AG09309 (cell line): ENCODE results near the gene AAR2.

Source experiments
- DNase-seq: peaks from one replicate; pipeline ENCODE4 v3.0.0-alpha.2; 2010; ENCODE audit warnings: low read depth
- H3K4me3 ChIP-seq: 2 replicates; pipeline ENCODE4 v1.5.1; 2011; ENCODE audit warnings: mild to moderate bottlenecking, low read depth, low read length, moderate library complexity; ENCODE audit not compliant: control insufficient read depth
- TF ChIP-seq, protein P1 (sequence below): IDR thresholded peaks from 2 replicates; pipeline ENCODE4 v1.5.1; 2011; ENCODE audit warnings: mild to moderate bottlenecking, low read depth, low read length, inconsistent platforms; ENCODE audit not compliant: insufficient read depth, control insufficient read depth; ENCODE audit errors: missing control alignments

The AAR2 gene

DNA sequence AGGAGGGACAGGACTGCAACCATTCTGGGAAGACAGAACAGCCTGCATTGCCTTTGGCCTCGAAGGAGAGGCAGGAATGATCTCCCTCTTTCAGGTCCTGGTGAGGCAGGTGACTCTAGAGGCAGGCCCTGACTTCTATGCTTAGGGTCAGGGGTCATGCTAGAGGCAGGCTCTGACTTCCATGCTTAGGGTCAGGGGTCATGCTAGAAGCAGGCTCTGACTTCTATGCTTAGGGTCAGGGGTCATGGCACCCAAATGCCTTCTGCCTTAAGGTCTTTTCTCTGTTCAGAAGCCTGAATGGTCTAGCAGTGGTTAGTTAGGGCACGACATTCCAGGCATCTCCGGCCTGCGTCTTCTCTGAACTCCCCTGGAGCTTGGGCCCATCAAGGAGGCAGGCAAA is 35.1 kb upstream of the AAR2 start:
- TF ChIP-seq, protein P1, sequence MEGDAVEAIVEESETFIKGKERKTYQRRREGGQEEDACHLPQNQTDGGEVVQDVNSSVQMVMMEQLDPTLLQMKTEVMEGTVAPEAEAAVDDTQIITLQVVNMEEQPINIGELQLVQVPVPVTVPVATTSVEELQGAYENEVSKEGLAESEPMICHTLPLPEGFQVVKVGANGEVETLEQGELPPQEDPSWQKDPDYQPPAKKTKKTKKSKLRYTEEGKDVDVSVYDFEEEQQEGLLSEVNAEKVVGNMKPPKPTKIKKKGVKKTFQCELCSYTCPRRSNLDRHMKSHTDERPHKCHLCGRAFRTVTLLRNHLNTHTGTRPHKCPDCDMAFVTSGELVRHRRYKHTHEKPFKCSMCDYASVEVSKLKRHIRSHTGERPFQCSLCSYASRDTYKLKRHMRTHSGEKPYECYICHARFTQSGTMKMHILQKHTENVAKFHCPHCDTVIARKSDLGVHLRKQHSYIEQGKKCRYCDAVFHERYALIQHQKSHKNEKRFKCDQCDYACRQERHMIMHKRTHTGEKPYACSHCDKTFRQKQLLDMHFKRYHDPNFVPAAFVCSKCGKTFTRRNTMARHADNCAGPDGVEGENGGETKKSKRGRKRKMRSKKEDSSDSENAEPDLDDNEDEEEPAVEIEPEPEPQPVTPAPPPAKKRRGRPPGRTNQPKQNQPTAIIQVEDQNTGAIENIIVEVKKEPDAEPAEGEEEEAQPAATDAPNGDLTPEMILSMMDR = no peak
- no peak overlapping the region for H3K4me3 ChIP-seq
- DNase-seq = no peak

DNA sequence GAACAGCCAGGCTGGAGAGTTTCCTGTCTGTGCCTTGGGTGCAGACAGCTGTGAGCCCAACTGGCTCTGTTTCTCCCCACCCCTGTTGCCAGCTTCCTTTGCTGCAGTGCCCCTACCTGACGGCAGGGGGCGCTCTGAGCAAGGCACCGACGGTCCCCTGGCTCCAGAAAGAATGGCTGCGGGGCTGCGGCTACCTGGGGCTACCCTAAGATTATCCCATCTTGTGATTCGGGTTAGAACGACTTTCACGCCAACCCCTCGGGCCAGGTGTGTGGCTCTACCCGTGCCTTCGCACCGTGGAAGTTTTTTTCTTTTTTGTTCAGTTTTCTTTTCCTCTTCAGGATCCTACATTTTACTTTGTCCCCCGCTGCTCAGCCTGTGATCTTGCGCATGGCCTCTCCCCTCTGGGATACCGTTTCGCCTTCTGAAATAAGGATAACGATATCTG is 33.4 kb upstream of the AAR2 start:
- TF ChIP-seq, protein P1 = peak; percentile 99
- no peak for DNase-seq
- no peak overlapping the region for H3K4me3 ChIP-seq

DNA sequence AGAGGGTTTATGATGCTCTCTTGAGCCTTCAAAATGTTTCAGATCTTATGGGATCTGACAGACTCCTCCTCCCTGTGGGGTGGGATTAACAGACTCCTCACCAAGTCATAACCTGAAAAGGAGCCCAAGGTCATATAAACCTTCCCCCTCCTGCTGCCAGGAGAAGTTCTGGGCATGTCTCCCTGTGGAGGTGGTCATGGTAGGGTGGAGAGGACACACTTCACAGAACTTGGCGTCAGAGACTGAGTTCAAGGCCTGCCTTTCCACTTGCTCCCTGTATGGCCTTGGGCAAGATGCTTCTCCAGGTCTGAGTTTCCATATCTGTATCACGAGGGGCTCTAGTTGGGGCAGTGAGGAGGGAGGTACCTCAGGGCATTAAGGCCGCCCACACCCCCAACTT is 32.4 kb upstream of the AAR2 start:
- TF ChIP-seq, protein P1 = no peak
- DNase-seq = no peak
- no peak overlapping the region for H3K4me3 ChIP-seq

DNA sequence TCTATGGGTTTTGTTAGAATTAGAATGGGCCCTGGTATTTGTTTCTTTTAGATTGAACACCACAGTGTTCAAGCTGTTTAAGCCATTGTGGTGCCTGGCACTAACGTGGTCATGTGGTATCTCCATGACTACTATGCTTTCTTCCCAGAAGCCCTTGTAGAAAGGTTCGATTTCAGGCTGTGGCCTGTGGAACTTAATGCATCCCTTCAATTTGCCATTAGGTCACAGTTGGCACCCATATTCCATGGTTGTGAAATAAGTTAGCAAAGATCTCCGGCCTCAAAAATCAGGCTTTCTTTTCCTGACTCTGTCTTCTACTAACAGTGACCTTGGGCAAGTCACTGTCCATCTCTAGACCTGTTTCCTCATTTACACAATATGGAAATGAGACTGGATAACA is 31.3 kb upstream of the AAR2 start:
- H3K4me3 ChIP-seq = no peak overlapping the region
- no peak for DNase-seq
- TF ChIP-seq, protein P1 = no peak

DNA sequence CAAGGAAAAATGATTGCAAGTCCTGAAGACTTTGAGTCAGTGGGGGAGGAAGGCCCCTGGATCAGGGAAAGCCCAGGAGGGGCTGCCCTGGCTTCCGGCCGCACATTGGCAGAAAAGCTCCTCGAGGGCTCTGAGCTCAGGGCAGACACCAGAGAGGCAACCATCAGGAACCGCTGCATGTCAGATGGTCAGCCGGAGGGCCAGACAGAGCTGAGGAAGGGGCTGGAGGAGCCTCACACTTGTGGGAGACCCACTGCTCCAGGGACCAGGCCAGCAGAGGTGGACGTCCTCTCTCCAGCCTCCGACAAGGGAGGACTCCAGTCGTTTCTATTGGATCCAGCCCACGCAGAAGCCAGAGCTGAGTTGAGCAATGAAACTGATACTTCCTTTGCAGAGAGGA is 30.2 kb upstream of the AAR2 start:
- no peak for DNase-seq
- no peak overlapping the region for H3K4me3 ChIP-seq
- TF ChIP-seq, protein P1 = no peak

DNA sequence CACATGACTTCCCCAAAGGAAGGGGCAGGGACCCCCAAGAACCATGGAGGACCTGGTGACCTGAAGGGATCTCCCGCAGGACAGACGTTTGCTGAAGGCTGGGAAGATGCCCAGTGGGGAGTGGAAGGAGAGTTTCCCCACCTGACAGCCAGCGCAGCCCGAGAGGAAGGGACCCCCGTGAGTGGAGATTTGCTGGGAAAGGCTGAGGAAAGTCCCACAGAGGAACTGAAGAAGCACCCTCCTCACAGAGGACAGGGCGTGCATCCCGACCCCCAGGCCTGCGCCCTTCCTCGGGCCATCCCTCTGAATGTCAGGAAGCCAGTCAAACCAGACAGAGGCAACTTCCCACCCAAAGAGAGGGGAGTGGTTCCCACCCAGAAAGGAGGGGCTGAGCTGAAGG is 29.6 kb upstream of the AAR2 start:
- TF ChIP-seq, protein P1 = no peak
- DNase-seq = no peak
- no peak overlapping the region for H3K4me3 ChIP-seq

DNA sequence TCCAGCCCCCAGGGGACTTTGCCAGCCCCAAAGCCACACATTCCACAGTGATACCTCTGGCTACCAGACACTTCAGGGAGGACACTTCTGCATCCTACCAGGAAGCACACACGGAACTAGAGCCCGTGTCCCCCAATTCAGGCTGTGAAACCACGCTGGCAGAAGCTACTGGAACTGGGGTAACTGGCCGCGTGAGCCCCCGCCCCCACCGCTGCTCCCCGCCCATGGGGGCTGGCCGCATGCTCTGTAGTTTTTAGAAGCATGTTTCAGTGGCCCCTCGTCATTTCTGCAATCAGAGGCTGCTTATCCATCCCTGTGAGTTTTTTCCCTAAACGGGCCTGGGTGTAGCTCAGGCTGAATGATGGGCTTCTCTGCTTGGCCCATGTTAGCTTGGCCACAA is 28.7 kb upstream of the AAR2 start:
- TF ChIP-seq, protein P1 = no peak
- H3K4me3 ChIP-seq = no peak overlapping the region
- DNase-seq = no peak
